Measurements from ENCODE around the gene CARMIL1. TPM values are rescaled to one million over a fixed set of nuclear protein-coding genes. Genes with fewer than 3 reads are reported as not detected.

CARMIL1 gene
- total and polyA plus RNA-seq, 10 of the 15 experiments (the other 5 are each of a cell fraction or from before 2014, with no cell fraction given), result 6.4 to 18.1 (median 10.3) TPM

- TF ChIP-seq CUX1 (IDR thresholded peaks at IDR 0.05; ENCODE audit: insufficient replicate concordance, low read depth, low read length) (no peak), SPI1 (IDR thresholded peaks at IDR 0.05; ENCODE audit: borderline replicate concordance, insufficient read depth, low read depth, low read length) (0 out of 2 replicates have a peak, but pooled peaks have one; percentile 3), E2F4 (IDR thresholded peaks at IDR 0.05; ENCODE audit: low read depth, low read length) (no peak), ZNF217 (IDR thresholded peaks at IDR 0.05) (no peak; the same call in 1 of the 2 replicates), IRF5 (IDR thresholded peaks at IDR 0.05; ENCODE audit: borderline replicate concordance) (no peak), PAX8 (IDR thresholded peaks at IDR 0.05) (no peak), GATAD2B (conservative IDR thresholded peaks at IDR 0.05; ENCODE audit: low read depth) (0 out of 2 replicates have a peak, but pooled peaks have one; percentile 42), RELB (IDR thresholded peaks at IDR 0.05; ENCODE audit: low read depth) (peak; percentile 83; the same call in 1 of the 2 replicates), BRCA1 (IDR thresholded peaks at IDR 0.05; ENCODE audit: low read depth, low read length) (no peak), HDAC2 (IDR thresholded peaks at IDR 0.05) (no peak), BHLHE40 (IDR thresholded peaks at IDR 0.05; ENCODE audit: borderline replicate concordance in 1 of 2, low read depth in 2 of 2, low read length in 1 of 2) (peak; percentile 21 to 22; a peak in 1 of 4 replicates), NBN (IDR thresholded peaks at IDR 0.05) (peak; percentile 91; the same call in 1 of the 2 replicates), IKZF2 (IDR thresholded peaks at IDR 0.05) (peak; percentile 91 to 95), HDGF (IDR thresholded peaks at IDR 0.05) (0 out of 2 replicates have a peak, but pooled peaks have one; percentile 36), EED (IDR thresholded peaks at IDR 0.05; ENCODE audit: low read depth) (no peak), CHD4 (IDR thresholded peaks at IDR 0.05) (no peak), IKZF1 (conservative IDR thresholded peaks at IDR 0.05) (peak; percentile 69), SREBF2 (IDR thresholded peaks at IDR 0.05; ENCODE audit: low read length) (no peak)
Measured at GRCh38 chr6:25332655-25333071, 53.5 kb downstream of the CARMIL1 start (continued).
